ENCODE data around the gene TBL2. TPM values are rescaled to one million over a fixed set of nuclear protein-coding genes. Genes with fewer than 3 reads are reported as not detected.
"Not testable (repeated sequence)": the region's sequence is repeated elsewhere in the genome, so short reads cannot be mapped to it uniquely, and the experiment has no call there.

The TBL2 gene
- total RNA-seq, 1 donor from 2014 or later, result 55.0 TPM

DNA sequence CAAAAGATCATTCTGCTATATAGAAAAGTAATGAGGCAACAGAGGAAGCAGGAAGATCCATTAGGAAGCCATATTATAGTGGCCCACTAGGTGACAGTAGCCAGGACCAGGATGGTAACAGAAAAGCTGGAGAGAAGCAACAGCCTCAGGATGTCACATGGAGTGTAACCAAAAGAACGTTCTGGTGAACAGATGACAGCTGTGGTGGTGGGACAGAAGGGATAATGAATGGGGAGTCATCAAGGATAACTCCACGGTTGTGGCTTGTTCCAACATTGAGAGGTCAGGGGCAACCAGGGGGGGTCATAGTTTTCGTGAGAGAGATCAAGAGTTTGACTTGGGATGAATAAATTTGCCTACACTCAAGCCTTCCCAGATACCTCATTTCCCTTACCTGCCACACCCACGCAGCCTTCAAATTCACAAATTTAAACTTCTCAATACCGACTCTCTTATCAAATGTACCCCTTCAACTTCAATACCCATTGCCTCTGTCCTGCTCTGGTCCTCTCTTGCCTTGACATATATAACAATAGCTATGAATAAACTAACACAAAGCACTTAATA lies 9.3 kb downstream of the TBL2 start:
- DNase-seq, result no peak

DNA sequence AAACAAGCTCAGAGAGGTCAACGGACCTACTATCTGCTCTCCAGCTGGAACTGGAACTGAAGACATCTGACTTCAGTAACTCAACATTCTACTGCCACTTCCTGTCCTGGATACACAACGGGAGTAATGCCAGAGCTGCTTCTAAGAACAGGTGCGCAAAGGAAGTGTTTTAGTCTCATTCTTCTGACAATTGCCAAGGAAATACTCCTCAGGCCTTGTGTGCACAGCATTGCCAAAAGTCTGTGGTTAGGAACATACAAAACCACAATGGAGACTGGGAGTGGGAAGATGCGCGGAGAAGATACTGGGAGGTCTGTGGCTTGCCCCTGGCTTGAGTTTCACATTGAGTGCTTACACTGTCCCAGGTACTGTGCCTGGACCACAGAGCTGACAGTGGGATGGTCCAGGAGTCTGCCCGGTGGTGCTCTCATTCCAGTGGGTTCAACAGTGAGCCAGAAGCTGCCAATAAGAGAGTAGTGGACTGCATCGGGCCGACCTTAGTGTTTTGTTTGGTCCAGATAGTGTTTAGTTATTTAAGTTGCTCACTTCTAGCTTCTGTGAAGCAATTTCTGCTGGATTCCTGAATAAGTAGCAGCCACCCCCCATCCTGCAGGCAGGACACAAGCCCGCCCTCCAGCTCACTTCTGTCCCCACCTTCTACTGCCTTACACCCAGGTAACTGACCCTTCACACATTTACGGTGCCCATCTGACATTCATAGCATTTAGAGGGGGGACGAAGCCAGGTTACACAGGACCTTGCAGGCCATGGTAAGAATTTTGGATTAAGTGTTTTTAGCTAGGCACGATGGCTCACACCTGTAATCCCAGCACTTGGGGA lies 10.3 kb downstream of the TBL2 start:
- no peak for DNase-seq

DNA sequence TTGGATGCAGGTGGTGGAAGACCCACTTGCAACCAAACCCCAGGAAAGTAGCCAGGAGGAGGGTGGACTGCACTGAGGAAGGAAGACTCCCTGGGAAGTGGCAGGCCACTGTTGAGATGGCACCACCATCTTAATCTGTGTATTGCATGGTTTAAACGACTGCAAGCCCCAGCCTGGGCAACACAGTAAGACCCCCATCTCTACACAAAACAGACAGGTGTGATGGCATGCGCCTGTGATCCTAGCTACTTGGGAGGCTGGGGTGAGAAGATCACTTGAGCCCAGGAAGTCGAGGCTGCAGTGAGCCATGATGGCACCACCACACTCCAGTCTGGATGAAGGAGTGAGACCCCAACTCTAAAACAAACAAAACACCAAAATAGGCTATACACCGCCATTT lies 11.2 kb downstream of the TBL2 start:
- DNase-seq, result no peak

DNA sequence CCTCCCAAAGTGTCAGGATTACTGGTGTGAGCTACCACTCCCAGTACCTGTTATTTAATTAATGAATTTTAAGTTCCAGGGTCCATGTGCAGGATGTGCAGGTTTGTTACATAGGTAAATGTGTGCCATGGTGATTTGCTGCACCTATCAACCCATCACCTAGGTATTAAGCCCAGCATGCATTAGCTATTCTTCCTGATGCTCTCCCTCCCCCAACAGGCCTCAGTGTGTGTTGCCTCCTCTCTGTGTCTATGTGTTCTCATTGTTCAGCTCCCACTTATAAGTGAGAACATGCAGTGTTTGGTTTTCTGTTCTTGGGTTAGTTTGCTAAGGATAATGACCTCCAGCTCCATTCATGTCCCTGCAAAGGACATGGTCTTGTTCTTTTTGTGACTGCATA lies 11.9 kb downstream of the TBL2 start:
- not testable (repeated sequence) for DNase-seq

DNA sequence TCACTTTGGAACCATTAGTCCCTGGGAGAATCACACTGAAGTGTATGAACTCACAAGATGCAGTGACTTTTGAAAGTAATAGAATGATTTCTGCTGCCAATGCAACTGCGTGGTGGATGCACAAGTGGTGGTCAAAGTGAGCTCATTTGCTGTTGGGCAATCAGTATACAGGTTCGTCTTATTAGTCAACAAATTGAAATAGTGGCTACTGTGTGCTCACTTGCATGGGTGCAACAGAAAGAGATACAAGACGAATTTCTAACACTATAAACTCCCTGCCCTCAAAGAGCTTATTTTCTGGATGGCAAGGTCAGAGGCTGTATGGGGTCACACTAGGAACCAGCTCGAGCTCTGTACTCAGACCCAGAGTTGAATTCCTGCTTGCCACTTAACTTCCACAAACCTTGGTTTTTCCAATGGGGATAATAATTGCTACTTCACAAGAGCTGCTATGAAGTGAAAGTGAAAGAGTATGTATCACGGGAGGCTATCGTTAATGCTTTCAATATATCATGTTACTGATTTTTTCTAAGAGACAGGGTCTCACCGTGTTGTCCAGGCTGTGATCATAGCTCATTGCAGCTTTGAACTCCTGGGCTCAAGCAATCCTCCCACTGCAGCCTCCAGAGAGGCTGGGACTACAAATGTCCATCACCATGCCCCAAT lies 12.6 kb downstream of the TBL2 start:
- DNase-seq, result no peak

DNA sequence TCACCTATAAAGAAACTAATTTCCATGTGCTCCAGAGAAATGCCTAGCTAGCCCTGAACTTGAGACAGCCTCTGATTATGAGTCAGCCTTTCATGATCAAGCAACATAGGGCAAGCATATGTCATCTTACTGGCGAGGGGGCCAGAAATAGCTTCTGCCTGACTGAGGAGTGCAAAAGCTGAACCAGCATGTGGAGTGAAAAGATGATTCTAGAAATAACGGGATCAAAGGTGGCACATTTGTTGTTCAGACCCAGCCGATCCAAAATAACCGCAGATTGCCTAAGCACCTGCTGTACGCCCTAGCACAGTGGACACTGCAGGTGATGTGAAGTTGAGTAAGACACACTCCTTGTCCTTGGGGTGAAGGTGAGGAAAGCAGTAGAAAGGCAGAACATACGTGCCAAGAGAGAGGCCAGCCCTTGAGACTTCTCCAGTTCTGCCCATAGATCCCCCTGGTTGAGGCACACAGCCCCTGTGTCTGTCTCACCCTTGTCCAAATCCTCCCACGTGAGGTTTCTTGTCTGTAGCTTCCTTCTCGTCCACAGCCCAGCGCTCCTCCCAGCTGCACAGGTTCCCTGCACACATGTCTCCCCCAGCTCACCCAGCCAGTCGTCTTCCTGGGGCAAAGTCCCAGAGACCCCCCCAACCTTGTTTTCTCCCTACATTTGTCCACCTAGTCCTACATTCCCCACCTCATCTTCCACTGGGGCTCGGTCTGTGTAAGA lies 18.1 kb downstream of the TBL2 start:
- peak; percentile 28 for DNase-seq

DNA sequence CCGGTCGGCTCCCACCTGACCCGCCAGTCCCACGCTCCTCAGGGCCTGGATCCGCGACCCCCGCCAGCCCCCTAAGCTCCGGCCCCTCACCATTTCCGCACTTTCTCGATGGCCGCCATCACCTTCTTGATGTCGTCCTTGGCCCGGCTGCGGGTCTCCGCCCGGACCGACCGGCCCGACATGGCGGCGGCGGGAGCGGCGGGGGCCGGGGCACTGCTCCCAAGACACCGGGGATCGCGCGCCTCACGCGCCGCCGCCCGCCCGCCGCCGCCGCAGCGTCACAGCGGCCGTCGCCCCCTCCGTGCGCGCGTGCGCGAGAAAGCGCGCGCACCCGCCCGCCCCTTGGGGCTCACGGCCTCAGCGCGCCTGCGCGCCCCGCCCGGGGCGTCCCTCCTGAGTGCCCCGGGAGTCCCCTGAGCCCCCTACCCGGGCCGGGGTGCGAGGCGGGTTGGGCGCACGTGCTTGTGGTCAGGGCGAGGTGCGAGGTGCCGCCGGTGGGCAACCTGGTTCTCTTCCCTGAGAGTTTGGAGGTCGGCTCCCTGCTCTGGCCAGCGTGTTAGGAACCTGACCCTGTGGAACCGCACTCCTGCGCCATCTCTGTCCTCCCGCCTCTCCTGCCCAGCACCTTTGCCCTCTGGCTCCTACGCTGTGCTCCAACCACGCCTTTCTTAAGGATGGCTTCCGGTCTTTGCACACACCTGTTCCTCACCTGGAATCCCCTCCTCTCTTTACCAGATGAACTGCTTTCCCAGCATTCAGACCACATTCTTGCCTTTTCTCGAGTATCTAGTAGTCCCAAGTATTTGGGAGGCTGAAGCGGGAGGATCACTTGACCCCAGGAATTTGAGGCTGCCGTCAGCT lies 20.8 kb downstream of the TBL2 start, which contains the start of gene BCL7B:
BCL7B (minus strand) TSS at position 294 of the 861 bp plus-strand sequence; CDS start at position 182, 112 bp downstream.
- peak; percentile 78 for DNase-seq

DNA sequence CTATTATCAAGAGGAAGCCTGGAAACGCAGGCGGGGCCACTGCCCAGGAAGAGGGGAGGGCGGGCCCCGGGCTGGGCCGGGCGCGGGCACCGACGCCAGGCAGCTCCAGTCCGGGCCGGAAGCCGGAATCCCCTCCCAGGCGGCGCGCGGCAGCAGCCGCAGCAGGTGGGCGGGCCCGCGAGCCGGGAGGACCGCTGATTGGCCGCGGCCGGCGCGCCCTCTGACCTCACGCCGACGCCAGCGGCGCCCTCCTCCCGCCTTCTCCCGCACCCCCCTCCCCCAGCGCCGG lies 21.3 kb downstream of the TBL2 start:
- DNase-seq, result peak; percentile 95

DNA sequence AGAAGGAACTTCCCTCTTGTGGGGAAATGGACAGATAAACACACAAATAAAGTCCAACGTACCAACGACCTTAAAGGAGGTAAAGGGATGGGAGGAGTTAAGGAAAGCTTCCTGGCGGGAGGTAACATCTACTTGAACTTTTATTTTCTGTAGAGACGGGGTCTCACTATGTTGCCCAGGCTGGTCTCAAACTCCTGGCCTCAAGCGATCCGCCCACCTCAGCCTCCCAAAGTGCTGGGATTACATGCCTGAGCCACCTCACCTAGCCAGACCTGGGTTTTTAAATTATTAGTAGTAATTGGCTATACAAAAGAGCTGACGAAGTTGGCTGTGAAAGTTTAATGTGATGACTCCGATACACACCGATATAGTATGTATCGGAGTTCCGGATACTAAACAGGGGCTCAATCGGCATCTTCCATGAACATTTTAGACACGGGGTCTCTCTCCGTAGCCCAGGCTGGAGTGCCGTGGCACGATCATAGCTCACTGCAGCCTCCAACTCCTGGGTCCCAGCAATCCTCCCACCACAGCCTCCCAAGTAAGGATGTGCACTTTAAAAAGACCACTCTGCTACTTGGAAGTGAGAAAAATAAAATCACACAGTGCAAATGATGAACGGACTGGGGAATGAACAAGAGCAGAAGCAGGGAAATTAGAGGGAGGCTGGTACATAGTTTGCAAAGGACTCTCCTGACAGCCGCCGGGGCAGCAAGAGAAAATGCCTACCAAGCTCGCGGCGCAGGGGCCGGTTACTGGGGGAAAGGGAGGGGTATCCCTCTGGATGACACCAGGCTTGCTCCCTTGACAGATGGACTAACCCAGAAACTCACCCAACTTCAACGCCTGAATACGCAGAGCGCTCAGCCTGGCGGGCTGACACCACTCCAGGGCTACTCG lies 21.9 kb downstream of the TBL2 start:
- no peak for DNase-seq

DNA sequence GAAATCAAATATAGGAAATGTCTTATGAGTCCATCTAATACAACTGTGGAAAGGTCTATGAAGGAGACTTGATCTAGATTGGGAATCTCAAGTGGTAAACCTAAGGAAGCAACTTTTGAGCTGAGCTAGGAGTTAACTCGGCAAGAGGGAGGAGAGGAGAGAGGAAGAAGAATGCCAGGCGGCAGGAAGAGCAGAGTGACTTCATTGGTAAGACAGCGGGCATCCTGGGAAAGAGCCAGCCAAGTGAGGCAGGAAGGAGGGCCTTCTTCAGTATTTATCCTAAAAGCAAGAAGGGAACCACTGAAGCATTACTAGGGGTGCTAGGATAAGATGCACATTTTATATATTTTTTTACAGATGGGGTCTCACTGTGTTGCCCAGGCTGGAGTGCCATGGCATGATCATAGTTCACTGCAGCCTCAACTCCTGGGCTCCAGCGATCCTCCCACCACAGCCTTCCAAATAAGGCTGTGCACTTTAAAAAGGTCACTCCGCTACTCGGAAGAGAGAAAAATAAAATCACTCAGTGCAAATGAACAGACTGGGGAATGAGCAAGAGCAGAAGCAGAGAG lies 22.9 kb downstream of the TBL2 start:
- peak; percentile 23 for DNase-seq

DNA sequence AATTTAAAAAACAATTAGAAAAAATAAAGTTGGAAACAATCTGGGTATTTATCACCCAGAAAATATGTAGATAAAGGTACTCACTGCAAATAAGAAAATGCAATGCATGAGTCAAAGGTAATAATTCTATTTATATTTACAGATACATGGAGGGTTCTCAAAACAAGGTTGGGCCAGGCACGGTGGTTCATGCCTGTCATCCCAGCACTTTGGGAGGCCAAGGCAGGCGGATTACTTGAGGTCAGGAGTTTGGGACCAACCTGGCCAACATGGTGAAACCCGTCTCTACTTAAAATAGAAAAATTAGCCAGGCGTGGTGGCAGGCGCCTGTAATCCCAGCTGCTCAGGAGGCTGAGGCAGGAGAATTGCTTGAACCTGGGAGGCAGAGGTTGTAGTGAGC lies 28.3 kb downstream of the TBL2 start:
- not testable (repeated sequence) for DNase-seq

DNA sequence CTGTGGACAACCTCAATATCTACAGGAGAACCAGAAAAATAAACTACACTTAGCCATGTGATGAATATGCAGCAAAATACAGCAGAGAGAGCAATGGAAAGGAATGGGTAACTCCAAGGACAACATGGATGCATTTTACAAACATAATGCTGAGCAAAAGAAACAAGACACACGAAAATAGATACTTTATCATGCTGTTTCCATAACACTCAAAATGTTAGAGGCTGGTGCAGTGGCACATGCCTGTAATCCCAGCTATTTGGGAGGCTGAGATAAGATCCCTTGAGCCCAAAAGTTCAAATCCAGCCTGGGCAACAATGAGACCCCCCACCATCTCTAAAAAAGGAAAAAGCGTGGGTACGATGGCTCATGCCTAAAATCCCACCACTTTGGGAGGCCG lies 29.2 kb downstream of the TBL2 start:
- no peak for DNase-seq

DNA sequence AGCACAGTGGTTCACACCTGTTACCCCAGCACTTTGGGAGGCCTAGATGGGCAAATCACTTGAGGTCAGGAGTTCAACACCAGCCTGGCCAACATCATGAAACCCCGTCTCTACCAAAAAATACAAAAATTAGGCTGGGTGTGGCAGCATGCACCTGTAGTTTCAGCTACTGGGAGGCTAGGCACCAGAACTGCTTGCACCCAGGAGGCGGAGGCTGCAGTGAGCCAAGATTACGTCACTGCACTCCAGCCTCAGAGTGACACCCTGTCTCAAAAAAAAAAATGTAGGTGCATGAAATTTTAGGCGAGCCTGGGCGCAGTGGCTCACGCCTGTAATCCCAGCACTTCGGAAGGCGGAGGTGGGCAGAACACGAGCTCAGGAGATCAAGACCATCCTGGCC lies 30.5 kb downstream of the TBL2 start:
- DNase-seq, result no peak

DNA sequence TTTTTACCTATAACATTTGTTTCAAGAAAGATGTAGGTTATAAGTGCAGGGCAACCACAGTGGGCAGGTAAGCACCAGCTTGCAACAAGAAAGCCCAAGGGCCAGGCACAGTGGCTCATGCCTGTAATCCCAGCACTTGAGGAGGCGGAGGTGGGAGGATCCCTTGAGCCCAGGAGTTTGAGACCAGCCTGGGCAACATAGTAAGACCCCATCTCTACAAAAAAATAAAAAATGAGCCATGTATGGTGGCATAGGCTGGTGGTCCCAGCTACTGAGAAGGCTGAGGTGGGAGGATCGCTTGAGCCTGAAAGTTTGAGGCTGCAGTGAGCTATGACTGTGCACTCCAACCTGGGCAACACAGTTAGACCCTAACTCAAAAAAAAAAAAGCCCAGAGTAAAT lies 33.7 kb downstream of the TBL2 start:
- DNase-seq, result no peak

DNA sequence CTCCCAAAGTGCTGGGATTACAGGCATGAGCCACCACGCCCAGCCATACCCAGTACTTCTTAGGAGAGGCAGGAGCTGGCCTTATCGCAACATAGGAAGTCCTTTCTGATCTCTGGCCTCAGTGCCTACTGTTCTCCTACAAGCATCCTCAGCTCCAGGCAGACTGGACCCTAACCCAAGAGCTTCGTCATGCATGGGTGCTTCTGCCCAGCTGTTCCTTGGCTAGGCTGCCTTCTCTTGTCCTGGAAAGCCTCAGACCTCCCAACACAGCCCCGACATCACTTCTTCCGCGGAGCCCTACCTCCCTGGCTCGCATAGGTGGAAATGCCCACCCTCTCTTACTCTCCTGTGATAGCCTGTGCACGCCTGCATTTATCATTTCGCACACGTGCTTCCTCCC lies 36.7 kb downstream of the TBL2 start:
- no peak for DNase-seq

DNA sequence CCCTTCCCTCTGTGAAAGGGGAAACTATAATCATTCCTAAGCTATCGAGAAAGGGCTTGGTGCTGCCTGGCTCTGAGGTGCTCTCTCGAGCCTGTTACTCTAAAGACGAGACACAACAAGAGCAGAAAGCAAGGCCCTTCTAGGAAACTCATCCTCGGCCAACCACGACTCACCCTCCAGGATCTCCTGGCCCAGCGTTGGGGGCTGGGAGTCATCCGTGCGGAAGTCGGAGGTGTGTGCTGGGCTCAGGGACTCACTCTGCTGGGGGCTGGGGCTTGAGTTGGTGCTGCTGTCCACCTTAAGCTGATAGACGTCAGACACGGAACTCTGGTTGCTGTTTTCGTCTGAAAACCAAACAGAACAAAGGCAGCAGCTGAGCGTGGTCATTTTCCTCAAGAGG lies 38.7 kb downstream of the TBL2 start:
- no peak for DNase-seq

DNA sequence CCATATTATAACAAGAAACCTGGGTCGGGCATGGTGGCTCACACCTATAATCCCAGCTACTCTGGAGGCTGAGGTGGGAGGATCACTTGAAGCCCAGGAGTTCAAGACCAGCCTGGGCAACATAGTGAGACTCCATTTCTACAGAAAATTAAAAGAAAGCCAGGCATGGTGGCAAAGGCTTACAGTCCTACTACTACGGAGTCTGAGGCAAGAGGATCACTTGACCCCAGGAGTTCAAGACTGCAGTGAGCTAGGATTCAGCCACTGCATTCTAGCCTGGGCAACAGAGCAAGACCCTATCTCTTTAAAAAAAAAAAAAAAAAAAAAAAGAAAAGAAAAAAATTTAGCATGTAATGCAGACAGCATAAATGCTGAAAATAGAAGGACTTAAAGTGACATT lies 39.9 kb downstream of the TBL2 start:
- not testable (repeated sequence) for DNase-seq

DNA sequence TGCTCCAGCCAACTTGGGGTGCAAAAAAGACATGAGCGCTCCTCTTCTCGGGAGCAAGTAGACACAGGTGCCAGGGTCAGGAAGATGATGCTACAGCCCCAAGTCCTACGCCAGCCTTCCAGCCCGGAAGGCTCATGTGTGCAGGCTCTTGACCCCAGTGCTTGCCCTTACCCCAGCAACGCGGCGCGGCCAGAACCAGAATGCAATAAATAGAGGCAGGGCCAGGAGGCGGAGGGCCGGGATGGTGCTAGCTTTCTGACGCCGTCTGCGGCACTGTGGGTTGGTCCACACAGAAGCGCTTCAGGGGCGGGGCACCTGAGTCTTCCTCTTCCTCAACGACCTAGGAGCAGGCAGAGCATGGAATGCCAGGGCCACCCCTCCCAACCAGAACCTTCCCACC lies 41.3 kb downstream of the TBL2 start:
- no peak for DNase-seq

DNA sequence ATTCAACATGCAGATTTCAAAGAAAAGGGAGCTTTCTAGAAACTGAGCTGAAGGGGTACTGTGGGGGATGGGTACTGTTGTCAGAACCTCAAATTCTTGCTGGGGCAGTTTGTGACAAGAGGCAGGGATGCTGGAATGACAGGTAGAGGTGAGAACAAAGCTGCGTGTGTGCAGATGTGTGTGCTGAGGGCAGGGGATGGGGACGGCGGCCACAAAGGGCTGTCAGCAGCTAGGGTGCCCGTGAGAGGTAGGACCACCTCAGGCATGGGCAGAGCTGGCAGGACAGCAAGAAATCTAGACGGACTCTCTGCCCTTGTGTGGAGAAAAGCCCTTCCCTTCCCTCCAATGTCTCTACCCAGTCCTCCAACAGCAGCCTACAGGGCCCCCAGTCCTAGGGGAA lies 41.9 kb downstream of the TBL2 start:
- DNase-seq, result no peak

DNA sequence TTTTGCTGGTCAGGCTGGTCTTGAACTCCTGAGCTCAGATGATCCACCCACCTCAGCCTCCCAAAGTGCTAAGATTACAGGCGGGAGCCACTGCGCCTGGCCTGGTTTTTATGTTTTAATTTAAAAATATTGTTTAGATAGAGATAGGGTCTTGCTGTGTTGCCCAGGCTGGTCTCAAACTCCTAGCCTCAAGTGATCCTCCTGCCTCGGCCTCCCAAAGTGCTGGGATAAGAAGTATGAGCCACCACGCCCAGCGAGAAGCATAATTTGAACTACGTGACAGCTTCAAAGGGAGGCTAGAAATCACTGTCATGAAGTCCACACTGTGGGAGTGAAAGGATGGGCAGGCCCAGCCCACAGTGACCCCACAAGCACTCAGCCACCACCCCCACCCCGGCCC lies 42.5 kb downstream of the TBL2 start:
- not testable (repeated sequence) for DNase-seq

DNA sequence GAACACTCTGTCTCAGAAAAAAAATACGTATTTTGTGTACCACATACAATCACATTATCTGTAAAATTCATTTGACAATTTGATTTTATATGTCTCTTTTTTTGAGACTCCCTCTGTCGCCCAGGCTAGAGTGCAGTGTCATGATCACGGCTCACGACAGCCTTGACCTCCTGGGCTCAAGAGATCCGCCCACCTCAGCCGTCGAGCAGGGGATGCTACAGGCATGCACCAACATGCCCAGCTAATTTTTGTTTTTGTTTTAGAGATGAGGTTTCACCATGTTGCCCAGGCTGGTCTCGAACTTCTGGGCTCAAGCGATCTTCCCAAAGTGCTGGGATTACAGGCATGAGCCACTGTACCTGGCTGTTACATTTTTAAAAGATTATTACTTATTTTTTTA lies 44.6 kb downstream of the TBL2 start:
- DNase-seq, result no peak

Data from dermis blood vessel endothelial cell (primary cell).